Natural killer cell (primary cell): Measurements from ENCODE around the gene NEK9. TPM values are rescaled to one million over a fixed set of nuclear protein-coding genes. Genes with fewer than 3 reads are reported as not detected.
A peak's percentile ranks its signal among the peaks of the same experiment; 100 is the strongest.

Experiments used
- ATAC-seq, 3 donors: fragments of 150-1000 bp in 2 of 3; fragments of 200-7000 bp in 1 of 3; cut with Tn5 transposase; 1 replicate in 1 of 3; 2 replicates in 2 of 3; pipeline ENCODE4 v1.10.0; 2021; ENCODE audit warnings: mild to moderate bottlenecking in 2 of 3, moderate library complexity in 2 of 3
- DNase-seq, 2 donors: peaks; one replicate each; pipeline versions ENCODE4 v3.0.0 to v3.0.0-alpha.2; 2013 to 2021; ENCODE audit warnings: mixed read lengths in 1 of 2
- H3K27ac ChIP-seq: one replicate; pipeline ENCODE4 v1.5.1; 2013; ENCODE audit warnings: mild to moderate bottlenecking, low read length
- H3K27me3 ChIP-seq: one replicate; pipeline ENCODE4 v1.6.1; 2013; ENCODE audit warnings: low read length; ENCODE audit not compliant: control insufficient read depth, insufficient read depth
- H3K36me3 ChIP-seq: one replicate; pipeline ENCODE4 v1.6.1; 2013; ENCODE audit warnings: low read length; ENCODE audit not compliant: control insufficient read depth, insufficient read depth
- H3K4me1 ChIP-seq: one replicate; pipeline ENCODE4 v1.6.1; 2013; ENCODE audit warnings: low read length; ENCODE audit not compliant: control insufficient read depth, insufficient read depth
- H3K4me3 ChIP-seq: one replicate; pipeline ENCODE4 v1.5.1; 2013; ENCODE audit warnings: low read length
- H3K9me3 ChIP-seq: one replicate; pipeline ENCODE4 v1.6.1; 2013; ENCODE audit warnings: low read length; ENCODE audit not compliant: control insufficient read depth, insufficient read depth
- H3K27ac Mint-ChIP-seq, 2 donors: one replicate each; pipeline ENCODE4 v1.8.0; 2022; ENCODE audit warnings: mild to moderate bottlenecking in 2 of 2, mixed read lengths in 2 of 2, moderate library complexity in 1 of 2
- H3K27me3 Mint-ChIP-seq, 2 donors: one replicate each; pipeline ENCODE4 v1.8.0; 2022; ENCODE audit warnings: low read depth in 2 of 2, mixed read lengths in 2 of 2
- H3K36me3 Mint-ChIP-seq: one replicate; pipeline ENCODE4 v1.8.0; 2022; ENCODE audit warnings: mixed read lengths
- H3K4me1 Mint-ChIP-seq, 2 donors: one replicate each; pipeline ENCODE4 v1.8.0; 2022; ENCODE audit warnings: mixed read lengths in 2 of 2
- H3K4me3 Mint-ChIP-seq: one replicate; pipeline ENCODE4 v1.8.0; 2022; ENCODE audit warnings: mild to moderate bottlenecking, moderate library complexity, mixed read lengths
- H3K9me3 Mint-ChIP-seq, 2 donors: one replicate each; pipeline ENCODE4 v1.8.0; 2022; ENCODE audit warnings: mixed read lengths in 2 of 2
- CTCF ChIP-seq: fragments of 200-600 bp; IDR thresholded peaks from one replicate; pipeline ENCODE4 v1.8.0; 2022; ENCODE audit warnings: antibody characterized with exemption
- WGBS: methylation state at CpG from one replicate; pipeline ENCODE4 v1.1.7; 2013; ENCODE audit warnings: missing lambda C conversion rate; ENCODE audit not compliant: insufficient coverage; 5-methylcytosine and 5-hydroxymethylcytosine counted together
- intact Hi-C: fragments of 100-400 bp; cut with micrococcal nuclease; formaldehyde crosslinking; loops from one replicate; pipeline ENCODE4 v1.14.2; 2022
- total RNA-seq, 4 donors: library from RNA; stranded (reverse); fragments of 120-200 nt in 1 of 4; gene quantifications; one replicate each; pipeline versions ENCODE4 v1.2.3 to v1.2.4, GENCODE V29; 2013 to 2022

NEK9 gene
- total RNA-seq, 3 donors from 2014 or later (not counting 1 experiment from before 2014, with no cell fraction given), result 64.4 to 78.7 (median 74.4) TPM

GRCh38 chr14:75053396-75054291 is 73.2 kb downstream of the NEK9 start:
- no peaks in the 10 kb centered on the region for H3K36me3 ChIP-seq
- Mint-ChIP-seq H3K27me3 (no peaks in the 10 kb centered on the region), H3K4me1 (peaks cover 14 to 30% of the 10 kb centered on the region in 2 donors), H3K9me3 (no peaks in the 10 kb centered on the region), H3K27ac (peak overlapping the region in 1 of 2 donors; percentile 94), H3K4me3 (peak overlapping the region; percentile 46), H3K36me3 (no peaks in the 10 kb centered on the region)
- no peak for ATAC-seq
- H3K9me3 ChIP-seq, result no peaks in the 10 kb centered on the region
- DNase-seq, result no peak
- H3K27ac ChIP-seq, result no peak overlapping the region
- intact Hi-C loops, result no loop called here
- no peak overlapping the region for H3K4me3 ChIP-seq
- no peaks in the 10 kb centered on the region for H3K27me3 ChIP-seq
- WGBS, result 75% methylated on average over 3 of the region's 5 CpGs
- peaks cover 8% of the 10 kb centered on the region for H3K4me1 ChIP-seq
- TF ChIP-seq CTCF, result no peak

- peaks cover 17 to 33% of the 10 kb centered on the region in 2 donors for H3K4me1 Mint-ChIP-seq
- no peaks in the 10 kb centered on the region for H3K9me3 Mint-ChIP-seq
- H3K4me3 Mint-ChIP-seq, result peak overlapping the region; percentile 94
- no peak for ATAC-seq
- peak overlapping the region; percentile 62 for H3K27ac ChIP-seq
- intact Hi-C loops, result loop anchor here (1.0 kb wide), 1 partner anchor 12 kb away; no protein-coding TSS in a partner anchor
- H3K4me1 ChIP-seq, result peaks cover 8% of the 10 kb centered on the region
- H3K27me3 Mint-ChIP-seq, result no peaks in the 10 kb centered on the region
- no peaks in the 10 kb centered on the region for H3K27me3 ChIP-seq
- 60% methylated on average over 2 of the region's 5 CpGs for WGBS
- H3K36me3 Mint-ChIP-seq, result no peaks in the 10 kb centered on the region
- peak overlapping the region; percentile 93 to 94 for H3K27ac Mint-ChIP-seq
- H3K9me3 ChIP-seq, result no peaks in the 10 kb centered on the region
- DNase-seq, result no peak
- no peak for TF ChIP-seq CTCF
- H3K36me3 ChIP-seq, result no peaks in the 10 kb centered on the region
- peak overlapping the region; percentile 57 for H3K4me3 ChIP-seq
These were observed 75.3 kb downstream of the NEK9 start for GRCh38 chr14:75051556-75051899.

- peaks cover 8% of the 10 kb centered on the region for H3K4me1 ChIP-seq
- H3K27ac ChIP-seq, result peak within 1 kb of the TSS; percentile 62
- H3K4me3 ChIP-seq, result peak within 1 kb of the TSS; percentile 57
- peaks cover 20 to 38% of the 10 kb centered on the region in 2 donors for H3K4me1 Mint-ChIP-seq
- no peaks in the 10 kb centered on the region for H3K36me3 Mint-ChIP-seq
- H3K9me3 ChIP-seq, result no peaks in the 10 kb centered on the region
- TF ChIP-seq CTCF, result no peak
- no peaks in the 10 kb centered on the region for H3K27me3 ChIP-seq
- peak; percentile 85 to 87 (median 87) for ATAC-seq
- H3K9me3 Mint-ChIP-seq, result no peaks in the 10 kb centered on the region
- intact Hi-C loops, result loop anchor here (1.0 kb wide), 1 partner anchor 12 kb away; no protein-coding TSS in a partner anchor
- H3K27ac Mint-ChIP-seq, result peak within 1 kb of the TSS; percentile 93 to 94
- DNase-seq, result peak; percentile 78 to 93
- H3K4me3 Mint-ChIP-seq, result peak within 1 kb of the TSS; percentile 94
- no peaks in the 10 kb centered on the region for H3K36me3 ChIP-seq
- no peaks in the 10 kb centered on the region for H3K27me3 Mint-ChIP-seq
- WGBS, result under 1% methylated on average over 59 of the region's 59 CpGs
These were observed 75.8 kb downstream of the NEK9 start, which contains the start of gene MLH3 for GRCh38 chr14:75050852-75051555. Gene MLH3, minus strand, starts transcription at chr14:75051467. Its CDS starts 1,812 bp downstream, at chr14:75049655.
